OCI-M1 (cell line): Measurements from ENCODE around the gene TTLL5.

ENCODE experiments used
- DNase-seq: peaks from one replicate; lab custom pipeline; 2025; lab: John Stamatoyannopoulos, UW

The TTLL5 gene

DNA sequence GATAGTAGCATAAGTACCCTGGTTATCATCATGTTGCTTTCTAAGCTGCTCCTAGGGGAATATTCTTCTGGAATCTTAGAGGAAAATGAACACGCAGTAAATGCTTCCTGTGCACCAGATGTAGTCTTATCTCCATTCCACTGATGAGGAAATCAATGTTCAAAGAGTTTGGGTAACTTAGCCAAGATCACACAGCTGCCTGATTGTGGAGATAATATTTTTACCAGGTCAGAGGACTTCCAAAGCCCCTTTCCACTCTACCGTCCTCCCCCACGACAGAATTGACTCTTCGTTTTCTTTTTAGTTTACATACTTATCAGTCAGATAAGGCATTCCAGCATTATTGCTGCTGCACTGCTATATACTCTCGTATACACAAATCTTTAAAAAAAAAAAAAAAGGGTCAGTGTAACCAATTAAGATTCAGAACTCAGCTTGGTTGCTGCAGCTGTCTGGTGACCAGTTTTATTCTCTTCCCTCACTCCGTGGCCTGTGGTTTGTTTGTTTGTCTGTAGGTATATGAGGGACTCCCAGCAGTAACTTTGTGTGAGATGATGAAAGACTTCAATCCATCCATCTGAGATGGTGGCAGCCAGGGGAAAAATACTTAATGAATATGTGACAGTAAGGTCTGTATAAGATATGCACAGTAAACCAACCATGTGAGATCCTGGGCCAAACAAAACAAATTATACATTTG lies 210.3 kb downstream of the TTLL5 start:
- DNase-seq: peak; percentile 29

DNA sequence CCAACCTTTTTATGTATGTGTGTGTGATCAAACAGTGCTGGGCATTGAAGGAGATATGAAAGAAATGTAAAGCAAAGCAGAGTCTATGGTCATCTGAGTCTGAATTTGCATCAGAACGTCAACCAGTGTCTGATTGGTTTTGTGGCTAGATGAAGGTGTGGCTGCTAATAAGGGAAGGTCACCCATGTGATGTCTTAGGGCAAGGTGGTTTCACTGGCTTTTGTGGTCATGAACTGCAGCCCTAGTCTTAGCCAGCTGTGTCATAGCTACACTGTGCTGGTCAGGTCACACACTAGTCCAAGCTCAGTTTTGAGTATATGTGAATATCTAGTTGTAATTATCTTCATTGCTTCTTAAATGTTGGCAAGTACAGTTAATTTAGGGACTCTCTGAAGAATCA lies 214.9 kb downstream of the TTLL5 start:
- peak; percentile 81 for DNase-seq

DNA sequence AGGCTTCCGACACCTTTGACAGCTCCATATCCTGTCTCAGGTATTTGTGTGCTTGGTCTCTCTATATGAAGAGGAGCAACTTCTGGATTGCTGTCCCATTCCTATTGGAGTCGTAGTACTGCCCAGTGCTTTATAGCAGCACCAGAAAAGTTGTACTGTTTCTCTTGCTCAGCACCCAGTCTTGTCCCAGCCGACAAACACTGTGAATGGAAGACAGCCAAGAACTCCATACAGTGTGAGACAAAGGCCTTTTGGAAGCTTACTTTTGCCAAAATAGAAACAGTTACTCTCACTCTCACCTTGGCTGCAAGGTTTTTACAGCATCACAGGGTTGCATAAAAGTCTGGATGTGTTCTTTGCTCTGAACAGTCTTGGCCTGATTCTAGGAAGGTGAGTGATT lies 215.5 kb downstream of the TTLL5 start:
- no peak for DNase-seq

DNA sequence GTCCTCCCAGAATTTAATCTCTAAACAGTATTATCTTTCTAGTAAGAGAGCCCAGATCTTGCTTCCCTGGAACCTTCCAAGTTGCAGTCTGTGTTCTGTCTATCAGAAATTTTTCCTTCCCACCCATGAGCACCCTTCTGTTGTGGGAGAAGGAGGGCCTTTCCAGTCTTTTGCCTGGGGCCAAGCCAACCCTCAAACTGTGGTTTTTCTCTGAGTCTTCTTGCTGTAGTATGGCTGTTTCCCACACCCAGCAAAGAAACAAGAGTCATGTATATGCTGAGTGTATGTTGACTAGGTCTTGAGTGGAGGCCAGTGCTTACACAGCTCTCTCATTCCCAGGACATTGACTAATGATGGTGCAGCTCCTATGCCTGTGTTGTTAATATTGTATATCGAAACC lies 216.2 kb downstream of the TTLL5 start:
- DNase-seq: peak; percentile 30

DNA sequence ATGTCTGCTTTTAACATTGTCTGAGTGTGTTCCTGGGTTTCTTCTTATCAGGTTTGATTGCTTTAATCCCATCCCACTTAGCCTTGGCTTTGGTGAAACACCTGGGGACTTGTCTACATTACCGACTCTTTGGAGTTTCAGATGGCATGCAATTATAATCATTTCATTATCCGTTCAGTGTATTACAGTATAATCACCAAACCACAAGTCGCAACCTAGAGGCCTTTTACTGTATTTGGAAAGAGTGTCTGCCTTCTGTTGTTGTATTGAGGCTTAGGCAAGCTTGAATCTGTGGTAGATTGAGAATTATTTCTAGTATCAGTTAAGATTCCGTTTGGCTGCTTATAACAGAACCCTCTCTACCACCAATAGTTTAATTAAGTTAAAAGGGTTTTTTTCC lies 216.8 kb downstream of the TTLL5 start:
- DNase-seq: no peak

DNA sequence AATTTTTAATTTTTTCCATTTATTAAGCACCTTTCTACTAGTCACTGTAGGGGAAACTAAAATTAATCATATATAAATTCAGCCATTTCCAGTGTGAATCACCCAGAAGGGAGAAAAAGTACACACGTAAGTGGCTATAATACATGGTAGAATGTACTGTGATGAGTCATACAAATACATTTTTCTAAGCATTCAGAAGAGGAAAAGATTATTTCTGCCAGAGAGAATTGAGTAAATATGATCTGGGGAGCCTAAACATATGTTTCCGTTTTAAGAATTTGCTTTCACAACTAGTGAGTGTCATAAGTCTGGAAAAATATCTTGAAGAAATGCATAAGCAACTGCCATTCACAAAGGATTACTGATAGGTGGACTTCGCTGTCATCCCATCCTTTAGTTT lies 218.0 kb downstream of the TTLL5 start:
- DNase-seq: no peak

DNA sequence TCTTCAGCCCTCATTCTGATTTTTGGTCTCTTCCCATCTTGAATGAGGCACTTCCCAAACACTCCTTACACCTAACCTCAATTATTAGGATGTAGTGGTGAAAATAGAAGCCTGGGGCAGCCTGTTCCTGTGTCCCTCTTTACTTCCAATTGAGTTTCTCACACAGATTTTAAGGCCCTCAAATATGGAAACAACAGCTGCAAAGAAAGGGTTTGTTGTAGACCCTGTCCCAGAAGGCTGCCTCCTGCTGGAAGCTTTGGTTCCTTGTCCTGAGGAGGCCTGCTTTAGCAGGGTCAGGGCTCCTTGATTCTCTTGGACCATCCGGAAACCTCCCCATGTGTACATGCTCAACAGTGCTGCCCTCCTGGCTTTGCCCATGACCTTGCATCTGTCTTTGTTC lies 219.5 kb downstream of the TTLL5 start:
- no peak for DNase-seq

DNA sequence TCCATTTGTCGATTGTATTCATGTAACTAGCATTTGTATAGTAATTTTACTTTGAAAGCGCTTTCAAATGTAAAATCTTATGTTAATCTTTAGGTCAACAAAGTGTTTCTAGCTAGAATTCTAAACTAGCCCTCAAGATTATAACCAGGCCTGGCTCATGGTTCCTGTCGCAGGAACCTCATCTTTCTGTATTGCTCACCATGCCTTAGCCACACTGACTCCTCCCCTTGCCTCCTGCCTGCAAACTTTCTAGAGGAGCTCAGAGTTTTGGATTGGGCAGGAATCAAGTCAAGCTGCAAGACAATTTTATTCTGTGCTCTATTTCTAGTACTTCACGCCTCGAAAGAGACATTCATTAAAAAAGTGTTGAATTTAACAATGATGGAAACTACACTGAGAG lies 220.9 kb downstream of the TTLL5 start:
- no peak for DNase-seq

DNA sequence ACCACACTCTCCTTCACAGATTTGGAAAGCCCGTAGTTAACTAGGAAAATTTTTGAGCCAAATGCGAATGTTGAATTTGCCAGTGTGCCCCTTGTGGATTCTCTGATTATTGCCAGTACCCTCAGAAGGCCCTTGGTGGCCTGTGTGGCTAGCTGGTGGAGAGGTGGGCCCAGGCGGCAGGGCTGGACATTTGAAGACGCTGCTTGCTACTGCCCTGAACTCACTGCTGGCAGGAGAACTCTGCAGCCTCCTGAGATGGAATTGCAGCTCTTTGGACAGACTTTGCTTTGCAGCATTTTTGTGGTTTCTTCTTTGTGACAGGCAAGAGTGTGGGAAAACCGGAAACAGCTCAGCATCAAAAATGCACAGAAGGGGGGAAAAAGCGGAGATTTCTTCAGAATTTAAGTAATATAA lies 223.2 kb downstream of the TTLL5 start:
- DNase-seq: no peak

DNA sequence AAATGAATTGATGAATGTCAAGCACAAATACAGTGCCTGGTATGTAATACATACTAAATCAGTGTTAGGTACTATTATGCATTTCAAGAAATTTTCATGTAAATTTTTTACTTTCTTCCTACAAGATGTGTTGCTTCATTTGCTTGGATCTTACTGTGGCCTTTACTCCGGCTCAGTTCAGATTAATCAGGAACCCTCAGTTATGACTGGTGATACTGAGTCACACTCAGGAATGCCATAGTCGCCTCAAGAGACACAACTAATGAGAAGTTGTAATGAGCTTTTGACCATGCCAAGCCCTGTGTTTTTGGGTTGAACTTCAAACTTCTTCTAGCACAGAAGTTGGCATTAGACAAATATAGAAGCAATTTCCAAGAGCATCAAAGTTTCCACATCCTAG lies 224.8 kb downstream of the TTLL5 start:
- no peak for DNase-seq

DNA sequence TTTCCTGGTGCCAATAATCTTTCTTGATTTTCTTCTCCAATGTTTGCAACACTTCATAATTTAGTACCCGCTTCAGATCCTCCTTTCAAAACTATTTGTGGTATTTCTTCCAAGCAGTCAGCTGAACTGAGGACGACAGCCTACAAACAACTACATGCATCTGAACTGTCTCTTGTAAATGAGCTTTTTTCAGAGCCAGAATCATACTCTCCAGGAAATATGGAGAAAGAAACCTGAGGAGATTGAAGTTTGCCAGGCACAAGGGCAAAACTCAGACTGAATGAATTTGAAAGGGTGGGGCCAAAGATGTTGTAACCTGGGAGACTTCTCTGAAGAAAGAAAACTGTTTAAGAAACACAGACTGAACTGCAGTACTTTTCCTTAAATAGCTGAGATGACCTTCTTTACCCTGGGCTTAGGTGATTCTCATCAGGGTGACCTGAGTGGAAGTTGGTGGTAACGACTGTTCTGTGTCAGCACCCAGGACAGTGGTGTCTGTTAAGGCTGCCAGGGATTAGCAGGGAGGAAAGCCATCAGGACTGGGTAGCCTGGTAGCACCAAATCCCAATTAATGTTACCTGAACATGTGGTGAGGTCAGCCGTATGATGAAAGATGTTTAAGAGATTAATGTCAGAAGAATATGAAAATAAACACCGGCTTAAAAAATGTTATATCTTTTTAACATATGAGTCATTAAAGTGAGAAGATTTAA lies 225.7 kb downstream of the TTLL5 start:
- DNase-seq: no peak

DNA sequence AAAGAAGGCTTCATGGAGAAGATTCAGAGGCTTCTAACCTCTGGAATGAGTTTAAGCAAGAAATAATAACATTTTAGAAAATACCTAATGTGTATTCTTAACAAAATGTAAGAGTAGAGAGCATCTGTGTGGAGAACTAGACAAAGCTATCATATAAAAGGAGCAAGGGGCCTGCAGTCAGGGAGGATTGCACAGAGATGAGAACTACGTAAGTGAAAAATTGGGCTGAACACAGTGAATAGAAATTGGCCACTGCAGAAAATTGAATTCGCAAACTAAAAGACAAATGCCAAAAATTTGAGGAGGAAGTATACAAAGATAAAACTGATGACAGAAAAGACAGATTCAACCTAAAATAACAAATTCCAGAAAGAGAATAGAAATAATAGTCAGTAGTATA lies 227.9 kb downstream of the TTLL5 start:
- DNase-seq: no peak

DNA sequence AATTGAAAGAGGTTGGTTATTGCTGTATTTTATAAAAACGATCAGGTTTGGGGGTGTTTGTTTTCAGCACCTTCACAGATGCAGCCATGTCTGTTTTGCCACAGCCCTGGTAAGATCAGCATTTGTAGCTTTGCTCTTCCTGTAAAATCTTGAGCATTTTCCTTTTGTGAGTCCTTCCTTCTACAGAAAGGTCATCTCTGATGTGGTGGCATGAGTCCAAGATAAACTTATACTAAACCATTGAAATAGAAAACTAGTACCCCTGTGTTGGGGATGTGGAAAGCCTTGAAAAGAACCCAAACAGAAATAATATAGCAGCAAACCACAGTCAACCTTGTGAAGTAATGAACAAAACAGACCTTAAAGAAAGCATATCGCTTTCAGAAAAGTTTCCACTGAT lies 235.3 kb downstream of the TTLL5 start:
- DNase-seq: no peak

DNA sequence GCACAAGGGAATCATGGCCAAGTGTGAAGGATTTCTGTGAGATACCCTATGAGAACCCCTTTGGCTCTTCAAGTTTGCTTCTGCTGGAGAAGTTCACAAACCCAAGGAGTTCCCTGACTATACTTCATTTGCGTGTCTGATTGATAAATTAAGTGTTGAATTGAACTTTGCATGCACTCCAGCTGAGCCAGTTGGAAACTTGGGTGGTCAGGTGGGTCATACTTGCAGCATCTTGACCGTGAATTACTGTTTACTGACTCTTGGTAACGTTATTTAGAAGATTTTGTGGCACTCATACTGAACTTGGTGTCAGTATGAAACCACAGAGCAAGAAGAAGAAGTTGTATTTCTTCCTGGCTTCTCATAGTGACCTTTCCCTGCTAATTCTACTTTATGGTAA lies 243.3 kb downstream of the TTLL5 start:
- DNase-seq: no peak

DNA sequence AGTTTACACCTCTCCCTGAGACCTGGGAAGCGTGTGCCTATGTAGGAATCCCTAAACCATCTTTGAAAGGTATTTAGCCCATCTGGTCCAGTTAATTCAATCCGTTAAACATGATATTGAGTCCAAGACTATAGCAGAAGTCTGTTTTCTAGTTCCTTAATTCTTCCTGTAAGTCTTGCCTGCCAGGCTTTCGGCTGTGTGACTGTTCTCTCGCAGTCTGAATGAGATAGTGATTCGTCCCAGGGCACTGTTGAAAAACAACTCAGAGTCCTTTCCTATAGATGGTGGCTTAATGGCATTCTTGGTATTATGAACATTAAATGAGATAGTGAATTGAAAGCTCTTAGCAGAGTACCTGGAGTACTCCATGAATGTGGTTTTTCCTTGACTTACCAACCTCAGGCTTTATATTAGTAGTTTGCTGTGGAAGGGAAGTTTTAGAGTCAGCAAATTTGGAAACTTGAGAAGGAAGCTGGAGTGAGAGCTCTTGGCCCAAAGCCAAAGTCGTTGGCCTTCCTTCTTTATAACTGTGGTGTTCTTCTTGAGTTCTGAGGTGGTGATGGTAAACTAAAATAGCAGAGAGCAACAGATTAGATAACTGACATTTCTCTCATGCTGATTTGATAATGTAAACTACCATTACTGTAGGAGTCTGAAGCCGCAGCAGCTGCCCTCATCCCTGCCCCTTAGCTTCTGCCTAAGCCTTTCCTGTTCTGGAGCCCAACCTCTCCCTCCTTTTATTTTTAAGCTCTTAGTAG lies 244.3 kb downstream of the TTLL5 start:
- DNase-seq: peak; percentile 73

DNA sequence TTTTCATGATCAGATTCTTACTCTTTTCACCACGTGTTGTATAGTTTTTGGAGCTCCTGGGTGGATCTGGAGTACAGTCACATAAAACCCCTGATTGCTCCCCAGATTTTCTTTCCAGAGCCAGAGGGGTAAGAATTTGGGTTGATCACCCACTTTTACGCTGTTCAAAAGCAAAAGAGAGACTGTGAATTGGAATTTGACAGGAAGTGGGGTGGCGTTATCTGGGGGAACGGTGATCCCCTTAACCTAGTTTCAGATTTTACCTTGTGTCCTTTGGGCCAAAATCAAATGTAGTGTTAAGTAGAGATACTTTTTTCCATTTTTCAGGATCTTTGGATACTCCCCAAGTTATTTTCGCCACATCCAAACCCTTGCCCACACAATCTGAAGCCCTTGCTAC lies 245.2 kb downstream of the TTLL5 start:
- no peak for DNase-seq

DNA sequence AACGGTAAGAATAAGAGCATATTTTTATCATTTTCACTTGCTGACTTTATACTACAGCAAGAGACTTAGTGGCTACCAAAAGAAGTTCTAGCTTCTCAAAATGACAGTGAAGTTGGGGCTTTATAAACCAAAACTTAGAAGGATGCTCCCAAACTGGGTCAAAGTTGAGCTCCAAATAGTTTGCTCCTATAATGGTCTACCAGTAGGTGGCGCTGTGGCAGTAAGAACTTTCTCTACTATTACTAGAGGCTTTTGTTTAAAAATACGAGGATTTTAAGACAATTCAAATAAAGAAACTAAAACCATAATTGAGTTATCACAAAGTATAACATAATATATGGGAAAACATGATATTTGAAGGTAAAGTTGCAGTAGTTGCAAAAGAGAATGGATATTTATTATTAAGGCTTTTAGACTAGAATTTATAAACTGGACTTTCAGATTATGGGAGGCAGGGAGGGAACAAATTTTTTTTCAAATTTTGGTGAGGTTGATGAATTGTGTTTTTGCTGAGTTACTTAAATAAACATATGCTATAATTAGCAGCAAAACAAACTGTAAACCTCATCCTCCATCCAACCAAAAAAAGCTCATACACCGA lies 245.7 kb downstream of the TTLL5 start:
- peak; percentile 68 for DNase-seq

DNA sequence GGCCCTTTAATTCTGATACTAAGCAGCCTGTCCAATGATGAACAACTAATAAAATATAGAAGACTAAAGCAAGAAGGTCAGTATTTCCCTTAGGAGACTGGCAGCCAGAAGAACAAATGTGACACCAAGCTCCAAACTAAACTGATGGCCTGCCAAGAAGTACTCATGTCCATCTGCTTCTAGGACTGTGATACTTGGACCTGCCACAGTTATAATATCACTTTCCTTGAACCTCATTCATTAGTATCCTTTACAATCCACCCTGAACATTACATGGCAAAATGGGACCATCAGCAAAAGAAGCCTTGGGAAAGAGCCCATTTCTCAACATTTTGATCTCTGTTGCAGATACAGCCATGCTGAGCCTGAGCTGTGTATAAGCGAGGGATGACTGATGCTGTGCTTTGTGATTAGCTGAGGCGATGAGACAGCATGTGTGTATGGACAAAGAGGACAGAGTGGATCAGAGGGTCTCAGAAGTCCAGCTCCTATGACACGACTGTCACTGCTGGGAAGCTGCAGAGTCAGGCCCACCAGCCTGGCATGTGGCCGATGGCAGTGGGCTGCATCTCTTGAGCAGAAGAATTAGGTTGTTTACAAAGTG lies 246.8 kb downstream of the TTLL5 start:
- no peak for DNase-seq

DNA sequence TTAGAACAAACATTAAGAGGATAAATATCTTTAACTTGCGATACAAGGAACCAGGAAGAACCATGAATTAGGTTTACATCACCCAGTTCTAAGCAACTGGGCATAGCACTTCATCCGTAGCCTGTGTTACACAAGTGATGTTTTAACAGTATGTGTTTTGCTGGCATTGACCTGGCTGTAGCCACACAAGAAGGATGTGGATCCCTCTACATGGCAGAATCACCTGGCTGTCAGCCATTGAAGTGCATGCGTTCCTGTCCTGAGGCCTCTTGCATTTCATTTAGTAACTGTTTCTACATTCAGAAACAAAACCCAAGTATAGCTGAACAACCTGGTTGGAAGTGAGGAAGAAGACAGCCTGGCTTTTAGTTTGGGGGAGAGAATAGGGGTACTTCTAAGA lies 248.6 kb downstream of the TTLL5 start:
- no peak for DNase-seq

DNA sequence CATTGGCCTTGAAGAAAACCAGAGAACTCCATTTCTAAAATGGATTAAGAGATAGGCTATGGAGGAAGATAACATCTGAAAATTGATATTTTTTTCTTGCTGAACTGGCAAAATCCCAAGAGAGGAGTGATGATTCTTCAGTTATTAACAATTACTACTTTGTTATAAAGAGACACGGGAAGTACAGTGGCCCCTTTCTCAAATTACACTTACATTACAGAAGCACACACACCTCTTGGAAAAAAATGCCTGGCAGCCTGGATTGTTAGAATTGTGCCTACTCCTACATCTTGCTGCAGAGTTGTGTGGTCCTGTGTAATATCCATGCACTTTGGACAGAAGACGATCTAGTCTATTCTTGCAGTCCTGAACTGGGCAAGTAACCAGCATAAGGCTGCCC lies 249.0 kb downstream of the TTLL5 start:
- DNase-seq: no peak

DNA sequence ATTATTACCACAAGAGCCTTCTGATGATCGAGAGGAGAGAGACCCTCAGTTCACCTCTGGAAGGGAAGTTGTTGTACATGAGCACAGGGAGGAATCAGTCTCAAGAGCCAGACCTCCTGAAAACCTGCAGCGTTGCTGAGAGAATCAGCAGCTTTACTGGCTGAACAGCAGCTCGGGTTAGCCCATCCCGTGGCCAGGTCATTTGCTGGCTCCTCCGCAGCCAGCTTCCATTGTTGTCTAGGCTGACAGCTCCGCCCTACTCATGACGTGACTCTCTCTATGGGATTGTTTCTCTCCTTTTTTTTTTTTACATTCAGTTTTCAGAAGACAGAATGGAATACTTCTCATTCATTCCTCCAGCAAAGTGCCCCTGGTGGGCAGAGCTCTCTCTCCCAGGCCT lies 250.8 kb downstream of the TTLL5 start:
- DNase-seq: no peak

DNA sequence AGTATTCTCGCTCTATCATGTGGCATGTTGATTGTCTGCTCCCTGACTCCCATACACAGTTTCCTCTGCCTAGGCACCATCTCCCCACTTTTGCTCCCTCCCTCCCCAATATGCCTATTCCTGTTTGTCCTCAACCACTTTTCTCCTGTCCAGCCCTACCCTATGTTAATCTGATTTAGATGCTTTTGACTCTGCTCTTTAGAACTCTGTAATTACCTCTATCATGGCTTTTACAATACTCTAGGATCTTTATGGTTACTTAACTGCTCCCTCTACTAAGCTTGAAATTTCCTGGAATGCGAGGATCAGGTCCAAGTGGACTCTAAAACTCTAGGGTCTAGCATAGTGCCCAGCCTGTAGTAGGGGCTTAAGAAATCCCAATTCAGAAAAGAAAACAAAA lies 252.1 kb downstream of the TTLL5 start:
- no peak for DNase-seq
